Common myeloid progenitor, CD34-positive (primary cell): ENCODE measurements around the gene SWSAP1.
A peak's percentile ranks its signal among the peaks of the same experiment; 100 is the strongest.
"Not testable (repeated sequence)": the region's sequence is repeated elsewhere in the genome, so short reads cannot be mapped to it uniquely, and the experiment has no call there.

ENCODE experiments used
- CTCF ChIA-PET: fragments of 350-600 bp; sonication (Branson Sonifier 250); formaldehyde crosslinking; loops from one replicate; lab custom pipeline; 2021; ENCODE audit warnings: antibody characterized with exemption; lab: Charles Lee
- POLR2A ChIA-PET: fragments of 350-600 bp; sonication (Branson Sonifier 250); formaldehyde crosslinking; loops from one replicate; lab custom pipeline; 2021; ENCODE audit warnings: antibody characterized with exemption; lab: Charles Lee
- DNase-seq, 3 donors: peaks; one replicate each; pipeline versions ENCODE4 v3.0.0 to v3.0.0-alpha.2; 2013
- H3K27ac ChIP-seq, 2 experiments: 1 replicate in 1 of 2; 2 replicates in 1 of 2; pipeline ENCODE4 v1.7.0; 2013; ENCODE audit warnings: inconsistent platforms in 2 of 2, low read length in 2 of 2, mild to moderate bottlenecking in 2 of 2, low read depth in 1 of 2, moderate library complexity in 1 of 2; ENCODE audit not compliant: severe bottlenecking in 2 of 2, insufficient read depth in 1 of 2, poor library complexity in 1 of 2
- H3K27me3 ChIP-seq, 5 experiments: replicated peaks in 2 of 5; 1 replicate in 3 of 5; 2 replicates in 2 of 5; pipeline versions ENCODE4 v1.6.1 to v1.7.0; 2013; ENCODE audit warnings: low read length in 4 of 5, mild to moderate bottlenecking in 2 of 5, moderate library complexity in 2 of 5, inconsistent platforms in 1 of 5; ENCODE audit not compliant: insufficient read depth in 5 of 5, control insufficient read depth in 4 of 5
- H3K36me3 ChIP-seq, 4 experiments: 1 replicate in 2 of 4; 2 replicates in 2 of 4; pipeline versions ENCODE4 v1.6.1 to v1.7.0; 2013; ENCODE audit warnings: low read length in 3 of 4, control low read depth in 1 of 4, mild to moderate bottlenecking in 1 of 4; ENCODE audit not compliant: control insufficient read depth in 4 of 4, insufficient read depth in 4 of 4
- H3K4me1 ChIP-seq, 4 experiments: 1 replicate in 3 of 4; 2 replicates in 1 of 4; pipeline versions ENCODE4 v1.6.1 to v1.7.1; 2013; ENCODE audit warnings: low read length in 3 of 4, mild to moderate bottlenecking in 3 of 4, control low read depth in 1 of 4, inconsistent platforms in 1 of 4, moderate library complexity in 1 of 4; ENCODE audit not compliant: control insufficient read depth in 4 of 4, insufficient read depth in 4 of 4; ENCODE audit errors: control extremely low read depth in 1 of 4
- H3K4me3 ChIP-seq, 7 experiments: 1 replicate in 4 of 7; 2 replicates in 3 of 7; pipeline versions ENCODE4 v1.5.1 to v1.7.0; 2013; ENCODE audit warnings: mild to moderate bottlenecking in 7 of 7, low read length in 6 of 7, moderate library complexity in 6 of 7, inconsistent platforms in 2 of 7, low read depth in 2 of 7, control low read depth in 1 of 7; ENCODE audit not compliant: insufficient read depth in 4 of 7, control insufficient read depth in 1 of 7; ENCODE audit errors: extremely low read depth in 1 of 7
- H3K9me3 ChIP-seq, 5 experiments: 1 replicate in 4 of 5; 2 replicates in 1 of 5; pipeline versions ENCODE4 v1.6.1 to v1.7.1; 2013; ENCODE audit warnings: low read length in 4 of 5, mild to moderate bottlenecking in 2 of 5, inconsistent platforms in 1 of 5, low read depth in 1 of 5, moderate library complexity in 1 of 5; ENCODE audit not compliant: control insufficient read depth in 4 of 5, insufficient read depth in 2 of 5; ENCODE audit errors: control extremely low read depth in 1 of 5
- WGBS: methylation state at CpG from one replicate; pipeline ENCODE4 v1.1.5; 2013; ENCODE audit not compliant: insufficient coverage; 5-methylcytosine and 5-hydroxymethylcytosine counted together

SWSAP1 gene

DNA sequence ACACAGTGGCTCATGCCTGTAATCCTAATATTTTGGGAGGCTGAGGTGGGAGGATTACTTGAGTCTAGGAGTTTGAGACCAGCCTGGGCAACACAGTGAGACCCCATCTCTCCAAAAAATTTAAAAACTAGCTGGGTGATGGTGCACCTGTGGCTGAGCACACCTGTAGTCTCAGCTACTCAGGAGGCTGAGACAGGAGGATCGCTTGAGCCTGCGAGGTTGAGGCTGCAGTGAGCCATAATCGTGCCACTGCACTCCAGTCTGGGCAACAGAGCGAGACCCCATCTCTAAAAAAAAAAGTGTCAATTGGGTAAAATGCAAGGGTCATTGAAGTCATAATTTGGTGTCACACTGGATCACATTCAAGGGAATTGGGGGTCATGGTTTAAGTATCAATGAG lies 20.4 kb upstream of the SWSAP1 start:
- DNase-seq, H3K27ac ChIP-seq, POLR2A ChIA-PET, H3K36me3 ChIP-seq, CTCF ChIA-PET, H3K9me3 ChIP-seq, H3K27me3 ChIP-seq, H3K4me3 ChIP-seq: not testable (repeated sequence)
- H3K4me1 ChIP-seq: peaks cover 0 to 23% (median 11%) of the 10 kb centered on the region in 4 experiments
- WGBS: 98% methylated on average over 4 of the region's 4 CpGs

DNA sequence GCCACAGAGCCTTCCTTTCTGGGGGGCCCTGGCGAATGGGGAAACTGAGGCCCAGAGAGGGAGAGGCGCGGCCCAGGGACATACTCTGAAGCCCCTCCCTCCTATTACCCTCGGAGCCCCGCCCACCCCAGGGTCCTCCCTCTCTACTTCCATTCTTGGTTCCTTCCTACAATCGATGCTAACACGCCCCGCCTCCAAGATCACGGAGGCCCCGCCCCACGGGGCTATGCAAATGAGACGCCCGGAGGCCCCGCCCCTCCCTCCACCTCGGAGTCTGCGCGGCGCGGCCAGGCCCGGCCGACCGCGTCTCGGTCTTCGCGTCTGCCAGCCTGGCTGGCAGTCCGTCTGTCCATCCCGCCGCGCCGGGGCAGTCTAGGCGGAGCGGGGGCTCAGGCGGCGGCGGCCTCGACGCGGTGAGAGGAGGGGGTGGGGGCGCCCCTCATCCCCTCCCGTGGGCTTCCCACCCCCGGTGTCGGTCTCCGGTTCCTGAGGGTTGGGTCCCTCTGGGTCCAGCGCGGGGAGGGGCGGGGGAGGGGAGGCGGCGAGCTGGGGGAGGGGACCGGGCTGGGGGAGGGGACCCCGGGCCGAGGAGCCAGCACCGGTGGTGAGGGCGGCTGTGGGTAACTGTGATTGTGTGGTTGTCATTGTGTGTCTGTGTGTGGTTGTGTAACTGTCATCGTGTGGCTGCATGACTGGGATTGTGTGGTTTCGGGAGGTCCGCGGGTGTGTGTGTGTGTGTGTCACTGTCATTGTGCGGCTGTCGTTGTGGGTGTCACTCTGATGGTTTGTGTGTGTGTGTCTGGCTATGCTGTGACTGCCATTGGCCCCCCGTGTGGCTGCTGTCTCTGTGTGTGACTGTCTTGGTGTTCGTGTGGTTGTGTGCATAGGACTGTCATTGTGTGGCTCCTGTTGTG lies 19.0 kb upstream of the SWSAP1 start, which contains the start of gene PLPPR2:
Gene PLPPR2, plus strand, starts transcription at position 273 of the 914 bp plus-strand sequence. CDS start 2,242 bp downstream, outside the sequence.
- H3K36me3 ChIP-seq: peaks cover 0 to 3% (median 0%) of the 10 kb centered on the region in 4 experiments
- H3K4me3 ChIP-seq: peak within 1 kb of the TSS in 4 of 7 experiments; percentile 16 to 71 (median 44)
- CTCF ChIA-PET: no interaction called here
- no peak within 1 kb of the TSS for H3K27ac ChIP-seq
- peak; percentile 86 to 88 (median 88) for DNase-seq
- 5% methylated on average over 35 of the region's 62 CpGs for WGBS
- peaks cover 0 to 23% (median 11%) of the 10 kb centered on the region in 4 experiments for H3K4me1 ChIP-seq
- no peaks in the 10 kb centered on the region for H3K9me3 ChIP-seq
- no peaks in the 10 kb centered on the region for H3K27me3 ChIP-seq
- POLR2A ChIA-PET: no interaction called here

DNA sequence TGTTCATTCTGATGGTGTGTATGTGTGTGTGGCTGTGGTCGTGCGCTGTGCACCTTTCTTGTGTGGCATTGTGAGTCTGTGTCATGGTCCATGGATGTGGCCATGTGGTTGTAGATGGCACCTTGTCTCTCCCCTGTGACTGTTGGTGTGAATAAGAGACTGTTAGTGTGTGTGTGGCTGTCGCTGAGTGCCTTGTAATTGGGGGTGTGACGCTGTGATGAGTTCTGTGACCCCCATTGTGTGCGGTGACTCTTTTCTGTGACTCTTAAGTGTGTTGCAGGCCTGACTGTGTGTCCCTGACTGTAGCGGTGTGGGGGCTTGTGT lies 18.4 kb upstream of the SWSAP1 start:
- H3K36me3 ChIP-seq: peaks cover 0 to 3% (median 0%) of the 10 kb centered on the region in 4 experiments
- no peaks in the 10 kb centered on the region for H3K27me3 ChIP-seq
- ChIA-PET POLR2A (no interaction called here), CTCF (no interaction called here)
- H3K9me3 ChIP-seq: no peaks in the 10 kb centered on the region
- WGBS: 100% methylated on average over 3 of the region's 6 CpGs
- peaks cover 0 to 23% (median 11%) of the 10 kb centered on the region in 4 experiments for H3K4me1 ChIP-seq
- H3K4me3 ChIP-seq: peak overlapping the region in 3 of 7 experiments; percentile 11 to 71 (median 61)
- DNase-seq: no peak
- H3K27ac ChIP-seq: no peak overlapping the region

DNA sequence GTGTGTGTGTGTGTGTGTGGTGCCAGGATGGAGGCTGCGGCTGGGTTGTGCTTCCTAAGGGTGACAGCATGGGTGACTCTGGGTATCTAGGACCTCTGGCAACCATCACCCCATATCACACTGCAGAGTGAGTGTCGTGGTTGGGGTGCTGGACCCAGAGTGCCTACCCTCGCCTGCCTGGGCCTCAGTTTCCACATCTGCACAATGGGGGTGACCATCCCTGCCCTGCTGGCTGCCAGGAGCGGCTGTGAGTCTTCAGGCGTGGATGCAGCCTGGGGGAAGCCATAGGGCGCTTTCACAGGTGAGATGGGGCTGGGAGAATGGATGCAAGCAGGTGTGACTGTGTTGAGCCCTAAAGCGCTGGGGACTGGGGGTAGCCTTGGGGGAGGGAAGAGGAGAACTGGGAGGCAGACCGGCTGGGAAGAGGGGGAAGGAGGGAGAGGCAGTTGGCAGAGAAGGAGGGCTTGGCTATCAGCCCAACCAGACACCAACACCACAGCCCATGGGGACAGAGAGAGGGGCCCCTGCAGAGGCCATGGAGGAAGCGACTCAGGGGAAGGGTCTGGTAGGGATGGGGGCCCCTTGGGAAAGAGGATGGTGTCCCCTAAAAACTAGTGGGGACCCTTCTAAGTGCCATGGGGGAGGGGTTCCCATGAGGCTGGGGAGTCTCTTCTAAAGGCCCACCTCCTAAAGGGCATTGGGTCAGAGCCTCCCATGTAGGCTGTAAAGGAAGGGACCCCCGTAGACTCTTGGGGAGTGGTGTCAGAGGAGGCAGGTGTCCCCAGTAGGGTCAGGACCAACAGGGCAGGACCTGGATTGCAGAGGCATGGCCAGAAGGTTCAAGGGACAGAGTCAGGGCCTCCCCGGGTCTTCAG lies 17.6 kb upstream of the SWSAP1 start:
- WGBS: 91% methylated on average over 8 of the region's 11 CpGs
- DNase-seq: no peak
- Histone ChIP-seq H3K27ac (no peak overlapping the region), H3K4me3 (no peak overlapping the region), H3K27me3 (no peaks in the 10 kb centered on the region), H3K9me3 (no peaks in the 10 kb centered on the region), H3K36me3 (peaks cover 0 to 6% (median 0%) of the 10 kb centered on the region in 4 experiments), H3K4me1 (peaks cover 0 to 23% (median 11%) of the 10 kb centered on the region in 4 experiments)
- ChIA-PET POLR2A (no interaction called here), CTCF (interaction anchor here (1.0 kb wide), 1 partner anchor 10 kb away, joined by 3 read pairs; no protein-coding TSS in a partner anchor)

DNA sequence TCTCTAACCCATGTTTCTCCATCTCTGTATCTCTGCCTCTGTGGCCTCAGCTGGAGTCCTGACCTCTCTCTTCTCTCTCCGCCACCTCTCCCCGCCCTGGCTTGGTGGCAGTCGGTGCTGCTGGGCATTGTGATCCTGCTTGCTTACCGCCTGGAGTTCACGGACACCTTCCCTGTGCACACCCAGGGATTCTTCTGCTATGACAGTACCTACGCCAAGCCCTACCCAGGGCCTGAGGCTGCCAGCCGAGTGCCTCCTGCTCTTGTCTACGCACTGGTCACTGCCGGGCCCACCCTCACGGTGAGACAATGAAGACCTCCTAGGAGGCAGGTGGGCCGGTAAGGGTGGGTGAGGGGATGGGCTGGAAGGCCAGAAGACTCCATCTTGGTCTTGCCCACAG lies 15.0 kb upstream of the SWSAP1 start:
- 96% methylated on average over 8 of the region's 11 CpGs for WGBS
- H3K36me3 ChIP-seq: peaks cover 0 to 16% (median under 1%) of the 10 kb centered on the region in 4 experiments
- ChIA-PET CTCF (no interaction called here), POLR2A (no interaction called here)
- peaks cover 0 to 23% (median 11%) of the 10 kb centered on the region in 4 experiments for H3K4me1 ChIP-seq
- H3K27ac ChIP-seq: no peak overlapping the region
- no peak for DNase-seq
- no peak overlapping the region for H3K4me3 ChIP-seq
- no peaks in the 10 kb centered on the region for H3K27me3 ChIP-seq
- no peaks in the 10 kb centered on the region for H3K9me3 ChIP-seq

DNA sequence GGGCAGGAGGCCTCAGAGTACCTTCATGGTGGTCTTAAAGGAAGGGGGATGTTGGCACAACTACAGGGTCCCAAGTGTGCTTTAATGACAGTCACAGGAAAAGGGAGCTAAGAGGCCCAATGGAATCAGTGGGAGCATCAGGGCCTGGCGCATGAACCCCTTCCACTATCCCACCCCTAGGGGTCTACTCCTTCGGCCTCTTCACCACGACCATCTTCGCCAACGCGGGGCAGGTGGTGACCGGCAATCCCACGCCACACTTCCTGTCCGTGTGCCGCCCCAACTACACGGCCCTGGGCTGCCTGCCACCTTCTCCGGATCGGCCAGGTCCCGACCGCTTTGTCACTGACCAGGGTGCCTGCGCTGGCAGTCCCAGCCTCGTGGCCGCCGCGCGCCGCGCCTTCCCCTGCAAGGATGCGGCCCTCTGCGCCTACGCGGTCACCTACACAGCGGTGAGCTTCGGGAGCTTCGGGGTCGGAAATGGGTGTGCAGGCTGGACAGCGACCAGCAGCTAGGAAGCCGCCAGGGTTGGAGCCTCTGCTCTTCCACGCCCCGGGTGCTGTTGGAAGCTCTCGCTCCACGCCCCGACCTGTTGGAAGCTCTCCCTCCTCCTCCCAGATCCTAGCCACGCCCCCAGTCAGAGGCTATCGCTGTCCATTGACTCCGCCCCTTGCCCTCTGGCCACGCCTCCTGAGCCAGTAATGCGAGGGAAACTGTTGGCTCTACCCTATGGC lies 13.3 kb upstream of the SWSAP1 start:
- H3K4me3 ChIP-seq: no peak overlapping the region
- H3K27me3 ChIP-seq: no peaks in the 10 kb centered on the region
- ChIA-PET POLR2A (interaction anchor here (1.1 kb wide), 1 partner anchor 13 kb away, joined by 3 read pairs; the partner anchor contains the start of gene SWSAP1), CTCF (interaction anchor here (1.0 to 1.8 kb wide), 4 partner anchors 13 to 22 kb away, joined by 3 to 5 read pairs (median 4); partner anchors contain the start of genes RAB3D and SWSAP1)
- H3K36me3 ChIP-seq: peaks cover 0 to 32% (median 6%) of the 10 kb centered on the region in 4 experiments
- peaks cover 0 to 11% (median 2%) of the 10 kb centered on the region in 4 experiments for H3K4me1 ChIP-seq
- DNase-seq: no peak
- 94% methylated on average over 41 of the region's 43 CpGs for WGBS
- no peak overlapping the region for H3K27ac ChIP-seq
- H3K9me3 ChIP-seq: no peaks in the 10 kb centered on the region
